ENCODE results near the gene LARP4B.

The LARP4B gene

DNA sequence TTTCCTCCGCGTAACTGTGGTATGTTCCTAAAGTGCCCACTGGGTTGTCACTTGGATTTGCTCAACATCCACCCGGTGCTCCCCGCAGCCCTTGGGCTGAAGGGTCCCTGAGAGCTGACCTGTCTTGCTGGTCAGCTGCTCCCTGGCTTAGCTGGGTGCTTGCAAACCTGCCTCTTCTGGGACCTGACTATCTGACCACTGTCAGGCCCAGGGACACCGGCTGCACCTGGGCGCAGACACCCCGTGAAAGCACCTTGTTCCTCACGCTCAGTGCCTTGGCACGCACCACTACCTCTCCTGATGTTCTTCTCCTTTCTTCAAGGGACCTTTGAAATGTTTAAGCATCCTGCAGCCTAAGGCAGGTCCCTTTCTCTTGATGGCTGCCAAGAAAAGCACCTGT lies 26.6 kb upstream of the LARP4B start:
- H3K9ac ChIP-seq (ENCODE audit: low read length): no peak overlapping the region
- no peak for TF ChIP-seq CTCF (IDR thresholded peaks at IDR 0.05; ENCODE audit: low read depth, low read length)

GRCh38 chr10:955820-956217 lies 24.3 kb upstream of the LARP4B start:
- Histone ChIP-seq H3K79me2 (ENCODE audit: low read length) (no peaks in the 10 kb centered on the region), H3K9ac (ENCODE audit: low read length) (no peak overlapping the region), H3K9me3 (ENCODE audit: insufficient read depth, low read length) (no peaks in the 10 kb centered on the region), H3K27me3 (ENCODE audit: low read depth, low read length) (no peaks in the 10 kb centered on the region), H3K4me3 (ENCODE audit: low read length) (no peak overlapping the region), H4K20me1 (ENCODE audit: insufficient read depth, low read length) (no peaks in the 10 kb centered on the region), H3K4me2 (ENCODE audit: low read length) (no peak overlapping the region), H3K4me1 (ENCODE audit: low read length) (no peaks in the 10 kb centered on the region), H2AFZ (ENCODE audit: low read depth, low read length) (no peak overlapping the region), H3K27ac (ENCODE audit: low read length) (no peak overlapping the region), H3K36me3 (replicated peaks; ENCODE audit: low read depth, low read length) (no peaks in the 10 kb centered on the region)
- TF ChIP-seq EZH2phosphoT487 (IDR thresholded peaks at IDR 0.05; ENCODE audit: low read depth) (no peak), CTCF (IDR thresholded peaks at IDR 0.05; ENCODE audit: low read depth, low read length) (no peak)

More for the DNA sequence above, 26.6 kb upstream of the LARP4B start:
- Histone ChIP-seq H3K79me2 (ENCODE audit: low read length) (no peaks in the 10 kb centered on the region), H3K4me1 (ENCODE audit: low read length) (no peaks in the 10 kb centered on the region), H3K4me2 (ENCODE audit: low read length) (no peak overlapping the region), H3K36me3 (replicated peaks; ENCODE audit: low read depth, low read length) (no peaks in the 10 kb centered on the region), H3K27ac (ENCODE audit: low read length) (no peak overlapping the region), H4K20me1 (ENCODE audit: insufficient read depth, low read length) (no peaks in the 10 kb centered on the region), H3K9me3 (ENCODE audit: insufficient read depth, low read length) (no peaks in the 10 kb centered on the region), H3K27me3 (ENCODE audit: low read depth, low read length) (no peaks in the 10 kb centered on the region), H3K4me3 (ENCODE audit: low read length) (no peak overlapping the region), H2AFZ (ENCODE audit: low read depth, low read length) (no peak overlapping the region)

- H4K20me1 ChIP-seq (ENCODE audit: insufficient read depth, low read length): no peaks in the 10 kb centered on the region
- H3K27ac ChIP-seq (ENCODE audit: low read length): no peak overlapping the region
- no peak overlapping the region for H2AFZ ChIP-seq (ENCODE audit: low read depth, low read length)
- H3K4me3 ChIP-seq (ENCODE audit: low read length): no peak overlapping the region
- no peak overlapping the region for H3K9ac ChIP-seq (ENCODE audit: low read length)
- TF ChIP-seq CTCF (IDR thresholded peaks at IDR 0.05; ENCODE audit: low read depth, low read length) (no peak), EZH2phosphoT487 (IDR thresholded peaks at IDR 0.05; ENCODE audit: low read depth) (no peak)
- H3K79me2 ChIP-seq (ENCODE audit: low read length): no peaks in the 10 kb centered on the region
- H3K36me3 ChIP-seq (replicated peaks; ENCODE audit: low read depth, low read length): no peaks in the 10 kb centered on the region
- H3K4me1 ChIP-seq (ENCODE audit: low read length): no peaks in the 10 kb centered on the region
- no peaks in the 10 kb centered on the region; the same call in 1 of the 2 replicates for H3K27me3 ChIP-seq (ENCODE audit: low read depth, low read length)
- H3K4me2 ChIP-seq (ENCODE audit: low read length): no peak overlapping the region
- H3K9me3 ChIP-seq (ENCODE audit: insufficient read depth, low read length): no peaks in the 10 kb centered on the region
Measured at GRCh38 chr10:955127-955819, 23.8 kb upstream of the LARP4B start.

DNA sequence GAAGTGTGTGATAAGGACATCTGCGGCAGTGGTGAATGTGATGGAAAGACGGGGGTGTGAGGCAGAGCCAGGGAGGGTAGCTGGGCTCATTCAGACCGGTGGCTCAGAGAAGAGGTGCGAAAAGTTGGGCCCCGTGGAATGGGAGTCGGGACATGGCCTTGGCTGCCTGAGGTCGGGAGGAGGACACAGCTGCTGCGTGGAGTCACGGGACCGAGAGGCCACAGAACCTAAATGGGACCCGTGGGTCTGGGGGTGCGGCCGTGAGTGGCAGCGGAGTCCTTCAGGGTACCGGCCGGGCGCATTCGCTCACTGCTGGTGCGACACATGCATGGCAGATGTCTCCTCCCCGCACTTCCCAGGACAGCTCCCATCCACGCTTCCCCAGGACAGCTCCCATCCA lies 22.9 kb upstream of the LARP4B start:
- TF ChIP-seq EZH2phosphoT487 (IDR thresholded peaks at IDR 0.05; ENCODE audit: low read depth): no peak
- TF ChIP-seq CTCF (IDR thresholded peaks at IDR 0.05; ENCODE audit: low read depth, low read length): no peak
- no peak overlapping the region for H3K9ac ChIP-seq (ENCODE audit: low read length)
- no peak overlapping the region for H3K4me3 ChIP-seq (ENCODE audit: low read length)

More for the DNA sequence above, 22.9 kb upstream of the LARP4B start:
- Histone ChIP-seq H3K27ac (ENCODE audit: low read length) (no peak overlapping the region), H3K27me3 (ENCODE audit: low read depth, low read length) (no peaks in the 10 kb centered on the region; the same call in 1 of the 2 replicates), H3K36me3 (replicated peaks; ENCODE audit: low read depth, low read length) (no peaks in the 10 kb centered on the region), H3K4me1 (ENCODE audit: low read length) (no peaks in the 10 kb centered on the region), H3K9me3 (ENCODE audit: insufficient read depth, low read length) (no peaks in the 10 kb centered on the region), H2AFZ (ENCODE audit: low read depth, low read length) (no peak overlapping the region), H3K79me2 (ENCODE audit: low read length) (no peaks in the 10 kb centered on the region), H3K4me2 (ENCODE audit: low read length) (no peak overlapping the region), H4K20me1 (ENCODE audit: insufficient read depth, low read length) (no peaks in the 10 kb centered on the region)
